IPS DF 6.9 (cell line): ENCODE results near the gene CSPG4.
"Not testable (repeated sequence)": the region's sequence is repeated elsewhere in the genome, so short reads cannot be mapped to it uniquely, and the experiment has no call there.

Source experiments
- DNase-seq: peaks from one replicate; pipeline ENCODE4 v3.0.0-alpha.2; 2013; ENCODE audit warnings: low read depth, low spot score
- H3K27ac ChIP-seq: one replicate; pipeline ENCODE4 v1.5.1; 2013; ENCODE audit warnings: low read length, control low read depth
- H3K27me3 ChIP-seq: 2 replicates; pipeline ENCODE4 v1.6.1; 2013; ENCODE audit warnings: mild to moderate bottlenecking, low read length; ENCODE audit not compliant: control insufficient read depth, insufficient read depth
- H3K36me3 ChIP-seq: 2 replicates; pipeline ENCODE4 v1.6.1; 2013; ENCODE audit warnings: low read length; ENCODE audit not compliant: control insufficient read depth, insufficient read depth
- H3K4me1 ChIP-seq: 2 replicates; pipeline ENCODE4 v1.6.1; 2013; ENCODE audit warnings: low read length; ENCODE audit not compliant: control insufficient read depth, insufficient read depth
- H3K4me3 ChIP-seq: 2 replicates; pipeline ENCODE4 v1.5.1; 2013; ENCODE audit warnings: mild to moderate bottlenecking, low read length
- H3K9me3 ChIP-seq: 2 replicates; pipeline ENCODE4 v1.6.1; 2013; ENCODE audit warnings: low read length, inconsistent platforms; ENCODE audit not compliant: control insufficient read depth, insufficient read depth
- WGBS: extraction: QIAGEN DNeasy Blood & Tissue Kit; methylation state at CpG from one replicate; pipeline ENCODE4 v1.1.7; 2013; ENCODE audit warnings: mixed read lengths, missing lambda C conversion rate; ENCODE audit not compliant: insufficient read length, insufficient coverage; 5-methylcytosine and 5-hydroxymethylcytosine counted together

The CSPG4 gene

GRCh38 chr15:75694241-75695182 lies 18.1 kb downstream of the CSPG4 start:
- H3K36me3 ChIP-seq: no peaks in the 10 kb centered on the region
- DNase-seq: no peak
- H3K4me3 ChIP-seq: no peak overlapping the region
- peaks cover 10% of the 10 kb centered on the region; the same call in 1 of the 2 replicates for H3K4me1 ChIP-seq
- no CpG with 5 or more reads among the region's 20 CpGs for WGBS
- H3K27ac ChIP-seq: no peak overlapping the region
- H3K27me3 ChIP-seq: no peaks in the 10 kb centered on the region
- no peaks in the 10 kb centered on the region for H3K9me3 ChIP-seq

- H3K9me3 ChIP-seq: no peaks in the 10 kb centered on the region
- H3K4me3 ChIP-seq: no peak overlapping the region
- no peak overlapping the region for H3K27ac ChIP-seq
- no peak for DNase-seq
- no peaks in the 10 kb centered on the region for H3K36me3 ChIP-seq
- H3K27me3 ChIP-seq: no peaks in the 10 kb centered on the region
- WGBS: no CpG with 5 or more reads among the region's 14 CpGs
- H3K4me1 ChIP-seq: peaks cover 10% of the 10 kb centered on the region; the same call in 1 of the 2 replicates
These were observed 19.0 kb downstream of the CSPG4 start for GRCh38 chr15:75693501-75694240.

GRCh38 chr15:75693028-75693427 lies 19.6 kb downstream of the CSPG4 start:
- not testable (repeated sequence) for H3K9me3 ChIP-seq, H3K27me3 ChIP-seq, H3K27ac ChIP-seq, DNase-seq, H3K4me3 ChIP-seq, H3K4me1 ChIP-seq, H3K36me3 ChIP-seq
- no CpG with 5 or more reads among the region's 15 CpGs for WGBS

GRCh38 chr15:75692311-75692710 lies 20.3 kb downstream of the CSPG4 start:
- H3K36me3 ChIP-seq, H3K9me3 ChIP-seq, H3K27ac ChIP-seq, H3K4me1 ChIP-seq, DNase-seq, H3K27me3 ChIP-seq, H3K4me3 ChIP-seq: not testable (repeated sequence)
- WGBS: no CpG with 5 or more reads among the region's 4 CpGs

GRCh38 chr15:75689429-75689828 lies 23.2 kb downstream of the CSPG4 start:
- not testable (repeated sequence) for H3K27ac ChIP-seq, H3K27me3 ChIP-seq, DNase-seq, H3K4me3 ChIP-seq, H3K4me1 ChIP-seq, H3K9me3 ChIP-seq, H3K36me3 ChIP-seq
- no CpG with 5 or more reads among the region's 20 CpGs for WGBS

- WGBS: no CpG with 5 or more reads among the region's 26 CpGs
- H3K27me3 ChIP-seq: no peaks in the 10 kb centered on the region
- no peaks in the 10 kb centered on the region for H3K9me3 ChIP-seq
- 0 out of 2 replicates have a peak, but pooled peaks cover 2% of the 10 kb centered on the region for H3K4me1 ChIP-seq
- H3K36me3 ChIP-seq: no peaks in the 10 kb centered on the region
- H3K4me3 ChIP-seq: no peak overlapping the region
- no peak overlapping the region for H3K27ac ChIP-seq
- no peak for DNase-seq
These were observed 23.8 kb downstream of the CSPG4 start for GRCh38 chr15:75688831-75689230.

GRCh38 chr15:75688278-75688557 lies 24.4 kb downstream of the CSPG4 start:
- Histone ChIP-seq H3K27ac (no peak overlapping the region), H3K4me1 (no peaks in the 10 kb centered on the region), H3K27me3 (no peaks in the 10 kb centered on the region), H3K36me3 (no peaks in the 10 kb centered on the region), H3K4me3 (no peak overlapping the region), H3K9me3 (no peaks in the 10 kb centered on the region)
- DNase-seq: no peak
- WGBS: no CpG with 5 or more reads among the region's 7 CpGs

GRCh38 chr15:75687486-75688277 lies 25.0 kb downstream of the CSPG4 start:
- Histone ChIP-seq H3K9me3 (no peaks in the 10 kb centered on the region), H3K36me3 (no peaks in the 10 kb centered on the region), H3K4me3 (no peak overlapping the region), H3K27me3 (no peaks in the 10 kb centered on the region), H3K4me1 (no peaks in the 10 kb centered on the region), H3K27ac (no peak overlapping the region)
- WGBS: no CpG with 5 or more reads among the region's 44 CpGs
- DNase-seq: no peak

GRCh38 chr15:75686212-75686642 lies 26.4 kb downstream of the CSPG4 start:
- H3K27me3 ChIP-seq, H3K36me3 ChIP-seq, H3K4me1 ChIP-seq, H3K9me3 ChIP-seq, H3K27ac ChIP-seq, H3K4me3 ChIP-seq: not testable (repeated sequence)
- peak; percentile 74 for DNase-seq
- no CpG with 5 or more reads among the region's 14 CpGs for WGBS

- H3K27me3 ChIP-seq: no peaks in the 10 kb centered on the region
- H3K9me3 ChIP-seq: no peaks in the 10 kb centered on the region
- H3K4me1 ChIP-seq: no peaks in the 10 kb centered on the region
- no peaks in the 10 kb centered on the region for H3K36me3 ChIP-seq
- DNase-seq: no peak
- no CpG with 5 or more reads among the region's 12 CpGs for WGBS
- H3K27ac ChIP-seq: no peak overlapping the region
- no peak overlapping the region for H3K4me3 ChIP-seq
These were observed 27.5 kb downstream of the CSPG4 start for GRCh38 chr15:75685195-75685594.
